DOHH2 (cell line): ENCODE data around the gene NRXN3.

Experiments used
- EZH2phosphoT487 ChIP-seq: fragments of 200-600 bp; sonication (generic); IDR thresholded peaks from 2 replicates; pipeline ENCODE4 v1.6.1; 2017; ENCODE audit warnings: borderline replicate concordance, mild to moderate bottlenecking, antibody characterized with exemption, low read length, moderate library complexity, mixed read lengths
- TF ChIP-seq, protein P1 (sequence below): fragments of 200-600 bp; sonication (generic); IDR thresholded peaks from one replicate; pipeline ENCODE4 v1.5.1; 2014; ENCODE audit warnings: antibody characterized with exemption, mild to moderate bottlenecking, low read depth, low read length; ENCODE audit not compliant: poor library complexity, severe bottlenecking

DNA sequence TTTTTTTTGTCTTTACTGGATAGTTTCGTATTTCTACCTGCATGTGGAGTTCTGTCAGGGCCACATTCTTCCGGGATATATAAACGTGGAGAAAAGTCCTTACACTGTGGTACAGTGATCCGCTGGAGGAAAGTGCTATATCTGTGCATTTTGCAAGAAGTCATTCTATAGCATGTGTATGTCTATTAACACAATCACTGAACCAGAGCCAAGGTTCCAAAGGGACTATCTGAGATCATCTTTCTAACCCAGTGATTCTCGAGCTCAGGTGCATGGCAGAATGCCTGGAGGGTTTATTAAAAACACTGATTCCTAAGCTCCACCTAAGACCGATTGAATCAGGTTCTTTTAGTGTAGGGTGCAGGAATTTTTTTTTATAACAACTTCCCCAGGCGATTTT, 354.0 kb downstream of the NRXN3 start:
- TF ChIP-seq, protein P1, sequence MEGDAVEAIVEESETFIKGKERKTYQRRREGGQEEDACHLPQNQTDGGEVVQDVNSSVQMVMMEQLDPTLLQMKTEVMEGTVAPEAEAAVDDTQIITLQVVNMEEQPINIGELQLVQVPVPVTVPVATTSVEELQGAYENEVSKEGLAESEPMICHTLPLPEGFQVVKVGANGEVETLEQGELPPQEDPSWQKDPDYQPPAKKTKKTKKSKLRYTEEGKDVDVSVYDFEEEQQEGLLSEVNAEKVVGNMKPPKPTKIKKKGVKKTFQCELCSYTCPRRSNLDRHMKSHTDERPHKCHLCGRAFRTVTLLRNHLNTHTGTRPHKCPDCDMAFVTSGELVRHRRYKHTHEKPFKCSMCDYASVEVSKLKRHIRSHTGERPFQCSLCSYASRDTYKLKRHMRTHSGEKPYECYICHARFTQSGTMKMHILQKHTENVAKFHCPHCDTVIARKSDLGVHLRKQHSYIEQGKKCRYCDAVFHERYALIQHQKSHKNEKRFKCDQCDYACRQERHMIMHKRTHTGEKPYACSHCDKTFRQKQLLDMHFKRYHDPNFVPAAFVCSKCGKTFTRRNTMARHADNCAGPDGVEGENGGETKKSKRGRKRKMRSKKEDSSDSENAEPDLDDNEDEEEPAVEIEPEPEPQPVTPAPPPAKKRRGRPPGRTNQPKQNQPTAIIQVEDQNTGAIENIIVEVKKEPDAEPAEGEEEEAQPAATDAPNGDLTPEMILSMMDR: no peak
- no peak for TF ChIP-seq EZH2phosphoT487
